GM19463 (cell line): Measurements from ENCODE around the gene CEP68.
"Not testable (repeated sequence)": the region's sequence is repeated elsewhere in the genome, so short reads cannot be mapped to it uniquely, and the experiment has no call there.

Source experiments
- ATAC-seq: cut with Tn5 transposase; IDR thresholded peaks from one replicate; pipeline ENCODE4 v1.9.1; 2021; ENCODE audit warnings: mild to moderate bottlenecking, moderate library complexity; ENCODE audit not compliant: unreplicated experiment

Gene CEP68

GRCh38 chr2:65125457-65125856 lies 69.2 kb downstream of the CEP68 start:
- not testable (repeated sequence) for ATAC-seq

DNA sequence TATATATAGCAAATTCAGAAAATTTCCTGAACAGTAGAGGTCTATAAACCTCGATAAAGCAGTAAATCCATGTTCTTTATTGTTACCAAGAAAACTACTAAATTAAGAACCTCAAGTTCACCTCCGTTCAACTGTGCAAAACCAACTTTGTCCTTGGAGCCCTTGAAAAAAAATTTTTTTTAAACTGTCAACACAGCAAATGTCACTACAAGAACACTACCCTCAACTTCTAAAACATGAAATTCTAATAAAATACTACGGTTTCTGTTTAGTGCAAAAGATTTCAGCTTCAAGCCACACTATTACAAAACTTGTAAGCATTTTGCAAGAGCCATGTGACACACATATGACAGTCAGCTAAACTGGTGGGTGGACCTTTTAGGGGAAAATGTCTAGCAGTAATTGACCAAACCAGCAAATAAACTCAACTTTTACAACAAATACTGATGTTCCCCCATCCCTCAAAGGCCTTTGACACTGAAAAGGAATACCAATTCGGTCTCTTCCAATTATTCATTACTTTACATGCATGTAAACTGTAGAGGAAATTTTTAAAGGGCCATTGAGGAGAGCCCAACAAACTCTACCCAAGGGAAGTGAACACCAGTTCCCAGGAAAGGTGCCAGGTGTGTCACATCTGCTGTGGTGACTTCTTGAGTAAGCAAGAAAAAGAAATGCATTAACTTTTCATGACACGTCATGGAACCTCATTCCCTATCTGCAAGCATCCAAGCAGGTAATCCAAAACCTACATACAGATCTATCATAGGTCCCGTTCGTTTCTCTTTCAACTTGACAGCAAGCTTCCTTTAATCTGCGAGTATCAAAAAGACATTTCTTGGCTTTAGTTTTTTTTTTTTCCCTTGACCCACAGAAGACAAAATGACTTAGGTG lies 72.3 kb downstream of the CEP68 start:
- ATAC-seq, result no peak

GRCh38 chr2:65129286-65129825 lies 73.1 kb downstream of the CEP68 start:
- ATAC-seq, result no peak

DNA sequence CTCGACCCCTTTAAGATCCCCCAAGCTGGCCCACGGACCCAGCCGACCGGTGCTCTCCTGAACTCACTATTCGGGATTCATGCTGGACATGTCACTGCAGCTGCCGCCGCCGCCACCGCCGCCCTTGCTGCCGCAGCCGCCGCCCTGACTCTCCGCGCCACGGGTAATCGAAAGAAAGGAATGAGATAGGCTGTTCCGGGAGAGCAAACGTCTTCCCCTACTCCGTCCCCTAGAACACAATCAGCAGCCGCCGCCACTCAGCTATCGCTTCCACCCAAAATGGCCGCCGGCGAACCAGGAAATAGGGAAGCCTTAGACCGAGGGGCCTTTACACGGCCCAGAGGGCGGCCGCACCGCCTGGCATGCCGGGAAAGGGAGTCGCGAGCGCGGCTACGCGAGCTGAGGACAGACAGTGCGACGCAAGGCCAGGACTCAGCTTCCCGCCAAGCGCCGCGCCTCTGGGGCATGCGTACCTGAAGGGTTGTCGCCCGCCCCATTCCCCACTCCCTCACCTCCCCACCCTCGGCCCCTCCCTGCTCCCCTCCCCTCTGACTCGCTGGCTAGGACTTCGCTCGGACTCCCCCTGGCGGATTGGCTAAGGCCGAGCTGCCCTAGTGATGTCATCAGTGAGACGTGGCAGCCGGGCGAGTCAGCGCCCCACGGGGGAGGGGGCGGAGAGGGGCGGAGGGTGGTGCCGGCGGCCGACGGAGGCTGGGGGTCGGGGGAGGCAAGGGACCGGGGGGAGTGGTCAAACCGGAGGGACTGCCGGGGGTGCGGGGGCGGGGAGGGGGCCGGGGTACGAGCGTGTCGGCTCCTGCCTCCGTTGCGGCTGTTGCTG lies 73.8 kb downstream of the CEP68 start, which contains the start of gene RAB1A:
RAB1A (minus strand) TSS at position 281 of the 838 bp plus-strand sequence; CDS start at position 90, 191 bp downstream.
- peak; percentile 95 for ATAC-seq

DNA sequence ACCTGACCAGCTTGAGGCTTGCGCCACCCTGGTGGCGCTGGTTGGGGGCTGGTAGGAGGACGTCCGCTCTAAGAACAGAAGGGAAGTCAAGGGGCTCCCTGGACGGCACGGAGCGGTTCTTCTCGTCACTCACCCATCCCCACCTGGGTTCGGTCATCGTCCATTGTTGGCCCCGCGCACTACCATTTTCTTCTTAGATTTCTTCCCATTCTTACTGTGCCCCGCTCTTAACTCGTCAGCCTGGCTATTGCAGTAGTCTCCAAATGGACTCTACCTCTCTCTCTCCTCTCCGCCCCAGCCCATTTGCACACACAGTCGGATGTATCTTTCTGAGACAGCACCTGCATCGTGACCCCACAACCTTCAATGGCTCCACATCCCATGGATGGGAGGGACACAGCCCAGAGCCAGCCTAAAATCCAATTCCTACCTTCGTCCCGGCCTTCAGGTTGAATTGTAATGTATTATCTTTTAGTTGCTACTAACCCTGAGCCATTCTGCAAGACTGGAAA lies 74.5 kb downstream of the CEP68 start:
- ATAC-seq, result peak; percentile 19

DNA sequence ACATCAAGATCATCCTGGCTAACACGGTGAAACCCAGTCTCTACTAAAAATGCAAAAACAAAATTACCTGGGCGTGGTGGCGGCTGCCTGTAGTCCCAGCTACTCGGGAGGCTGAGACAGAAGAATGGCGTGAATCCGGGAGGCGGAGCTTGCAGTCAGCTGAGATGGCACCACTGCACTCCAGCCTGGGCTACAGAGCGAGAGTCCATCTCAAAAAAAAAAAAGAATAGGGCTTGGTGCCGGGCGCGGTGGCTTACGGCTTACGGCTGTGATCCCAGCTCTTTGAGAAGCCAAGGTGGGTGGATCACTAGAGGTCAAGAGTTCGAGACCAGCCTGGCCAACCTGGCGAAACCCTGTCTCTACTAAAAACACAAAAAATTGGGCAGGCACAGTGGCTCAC lies 76.7 kb downstream of the CEP68 start:
- ATAC-seq, result not testable (repeated sequence)

DNA sequence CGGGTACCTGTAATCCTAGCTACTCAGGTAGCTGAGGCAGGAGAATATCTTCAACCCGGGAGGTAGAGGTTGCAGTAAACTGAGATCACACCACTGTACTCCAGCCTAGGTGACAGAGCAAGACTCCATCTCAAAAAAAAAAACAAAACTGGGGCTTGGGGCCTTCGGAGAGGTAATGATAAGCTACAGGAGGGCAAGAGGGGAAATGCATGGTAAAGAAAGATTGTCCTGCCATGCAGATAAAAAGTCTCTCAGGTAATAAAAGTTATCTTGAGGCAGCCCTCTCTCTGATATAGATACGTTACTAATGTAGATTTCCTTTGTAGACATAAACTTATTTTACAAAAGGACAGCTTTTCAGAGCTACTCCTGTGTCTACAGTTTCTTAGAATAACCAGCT lies 77.4 kb downstream of the CEP68 start:
- no peak for ATAC-seq

- ATAC-seq, result no peak
Observed at GRCh38 chr2:65134158-65134557, 77.9 kb downstream of the CEP68 start.

GRCh38 chr2:65136253-65136652 lies 80.0 kb downstream of the CEP68 start:
- ATAC-seq, result no peak
